HG03378 (cell line): Measurements from ENCODE around the gene OMP.
"Not testable (repeated sequence)": the region's sequence is repeated elsewhere in the genome, so short reads cannot be mapped to it uniquely, and the experiment has no call there.

Source experiments
- ATAC-seq: cut with Tn5 transposase; IDR thresholded peaks from one replicate; pipeline ENCODE4 v1.9.1; 2021; ENCODE audit warnings: mild to moderate bottlenecking, moderate library complexity; ENCODE audit not compliant: unreplicated experiment

OMP gene

GRCh38 chr11:77102246-77103210 is at the start of gene OMP:
TSS of gene OMP (plus strand) at chr11:77102840. CDS start at chr11:77102840, 0 bp downstream.
- ATAC-seq: no peak

DNA sequence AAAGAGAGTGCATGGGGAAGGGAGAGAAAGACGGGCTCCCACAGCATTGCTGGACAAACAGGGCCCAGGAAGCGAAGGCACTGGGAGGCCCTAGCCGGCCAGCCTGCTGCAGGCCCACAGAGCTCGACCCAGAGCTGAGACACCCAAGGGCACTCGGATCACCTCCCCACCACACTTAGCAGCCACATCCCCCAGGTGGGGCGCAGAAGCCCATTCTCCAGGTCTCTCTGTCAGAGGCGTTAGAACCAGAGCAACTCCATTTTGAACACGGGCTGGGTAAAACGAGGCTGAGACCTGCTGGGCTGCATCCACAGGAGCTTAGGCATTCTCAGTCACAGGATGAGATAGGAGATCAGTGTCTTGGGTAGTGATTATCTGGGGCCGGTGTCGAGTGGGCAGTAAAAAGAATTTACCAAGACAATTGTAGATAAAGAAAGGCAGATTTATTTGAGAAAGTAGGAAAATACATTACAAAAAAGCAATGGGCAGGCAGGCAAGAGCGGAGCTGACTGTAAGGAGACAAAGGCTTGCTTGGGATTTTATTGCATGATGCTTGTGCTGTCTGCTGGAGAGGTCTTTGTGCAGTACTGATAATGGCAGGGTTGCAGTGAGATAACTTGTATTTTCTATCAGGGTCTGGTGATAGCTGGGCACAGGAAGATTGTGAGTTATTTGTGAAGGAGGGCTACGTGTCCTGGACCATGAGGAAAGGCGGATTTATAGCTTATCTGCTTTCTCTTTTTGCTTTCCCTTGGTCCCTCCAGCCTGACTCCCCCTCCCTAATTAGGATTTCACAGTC is 49.2 kb upstream of the OMP start:
- no peak for ATAC-seq

DNA sequence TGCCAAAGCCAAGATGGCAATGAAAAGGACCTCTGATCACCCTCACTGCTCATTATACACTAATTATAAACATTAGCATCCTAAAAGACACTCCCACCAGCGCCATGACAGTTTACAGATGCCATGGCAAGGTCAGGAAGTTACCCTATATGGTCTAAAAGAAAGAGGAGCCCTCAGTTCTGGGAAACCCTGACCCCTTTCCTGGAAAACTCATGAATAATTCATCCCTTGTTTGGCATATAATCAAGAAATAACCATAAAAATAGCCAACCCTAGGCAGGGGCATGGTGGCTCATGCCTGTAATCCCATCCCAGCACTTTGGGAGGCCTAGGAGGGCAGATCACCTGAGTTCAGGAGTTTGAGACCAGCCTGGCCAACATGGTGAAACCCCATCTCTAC is 48.6 kb upstream of the OMP start:
- ATAC-seq: no peak

DNA sequence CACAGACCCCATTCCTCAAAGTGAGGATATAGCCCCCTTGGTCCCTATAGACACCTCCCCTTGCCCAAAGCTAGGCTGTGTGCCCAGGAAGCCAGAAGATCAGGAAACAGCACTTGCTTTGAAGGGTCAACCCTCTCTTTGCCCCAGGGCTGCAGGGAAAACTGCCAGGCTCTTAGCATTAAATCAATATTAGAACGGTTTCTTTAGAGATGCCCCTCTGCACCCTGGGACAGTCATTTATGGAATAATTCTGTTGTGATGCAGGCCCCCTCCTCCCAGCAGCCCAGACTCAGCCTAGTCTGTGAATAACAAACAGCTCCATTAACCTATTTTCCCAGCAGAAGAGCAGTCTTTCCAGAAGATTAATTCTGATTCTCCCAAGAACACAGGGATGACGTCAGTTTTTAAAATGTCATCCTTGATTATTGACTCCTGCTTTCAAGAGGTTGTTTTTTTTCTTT is 47.5 kb upstream of the OMP start:
- ATAC-seq: no peak

- ATAC-seq: no peak
These were observed 46.7 kb upstream of the OMP start for GRCh38 chr11:77055913-77056312.

- ATAC-seq: no peak
These were observed 45.7 kb upstream of the OMP start for GRCh38 chr11:77056814-77057402.

DNA sequence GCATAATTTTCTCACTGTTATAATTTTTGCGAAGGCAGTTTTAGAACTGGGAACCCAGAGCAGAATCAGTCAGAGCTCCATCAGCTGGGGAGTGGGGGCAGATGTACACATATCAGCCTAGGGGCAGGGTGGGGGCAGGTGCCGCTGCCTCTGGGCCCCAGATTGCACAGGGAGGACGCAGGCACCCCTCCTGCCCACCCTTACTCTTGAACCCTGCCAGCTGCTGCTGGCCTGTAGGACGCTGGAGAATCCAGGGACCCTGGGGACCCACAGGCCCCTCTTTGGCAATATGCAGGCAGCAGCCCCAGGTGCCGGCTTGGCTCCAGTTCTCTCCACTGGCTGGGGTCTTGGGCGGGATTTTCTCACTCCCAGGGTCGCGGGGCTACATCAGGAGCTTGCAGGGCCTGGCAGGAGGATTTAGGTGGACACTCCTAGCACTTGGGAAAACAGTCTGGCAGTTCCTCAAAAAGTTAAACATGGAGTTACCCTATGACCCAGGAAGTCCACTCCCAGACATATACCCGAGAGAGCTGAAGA is 44.6 kb upstream of the OMP start:
- no peak for ATAC-seq

GRCh38 chr11:77058900-77059299 is 43.7 kb upstream of the OMP start:
- no peak for ATAC-seq

DNA sequence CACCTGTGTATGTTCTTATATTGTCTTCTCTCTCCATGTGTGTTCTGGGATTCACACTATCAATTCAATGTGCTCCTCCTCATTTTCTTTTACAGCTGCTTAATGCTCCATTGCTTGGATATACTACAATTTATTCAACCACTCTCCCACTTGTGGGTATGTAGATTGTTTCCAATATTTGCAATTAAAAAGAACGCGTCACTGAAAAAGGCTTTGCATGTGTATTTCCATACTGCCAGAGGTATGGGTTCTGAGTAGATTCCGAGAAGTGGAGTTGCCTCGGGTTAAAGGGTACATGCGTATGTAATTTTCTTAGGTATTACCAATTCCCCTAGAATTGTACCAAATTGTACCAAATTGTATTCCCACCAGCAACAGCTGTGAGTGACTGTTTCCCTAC is 42.8 kb upstream of the OMP start:
- ATAC-seq: no peak

DNA sequence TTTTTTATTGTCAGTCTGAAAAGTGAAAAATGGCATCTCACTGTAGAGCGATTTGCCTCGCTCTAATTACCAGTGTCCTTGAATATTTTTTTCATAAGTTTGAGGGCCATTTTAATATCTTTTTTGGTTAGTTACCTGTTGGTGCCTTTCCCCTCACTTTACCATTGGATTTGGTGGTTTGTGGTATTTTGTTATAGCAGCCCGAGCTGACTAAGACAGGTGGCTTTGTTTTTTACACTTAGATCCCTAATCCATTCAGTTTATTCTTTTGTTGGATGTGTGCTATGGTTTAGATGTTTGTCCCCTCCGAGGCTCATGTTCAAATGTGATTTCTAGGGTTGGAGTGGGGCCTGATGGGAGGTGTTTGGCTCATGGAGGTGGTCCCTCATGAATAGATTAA is 42.4 kb upstream of the OMP start:
- no peak for ATAC-seq

DNA sequence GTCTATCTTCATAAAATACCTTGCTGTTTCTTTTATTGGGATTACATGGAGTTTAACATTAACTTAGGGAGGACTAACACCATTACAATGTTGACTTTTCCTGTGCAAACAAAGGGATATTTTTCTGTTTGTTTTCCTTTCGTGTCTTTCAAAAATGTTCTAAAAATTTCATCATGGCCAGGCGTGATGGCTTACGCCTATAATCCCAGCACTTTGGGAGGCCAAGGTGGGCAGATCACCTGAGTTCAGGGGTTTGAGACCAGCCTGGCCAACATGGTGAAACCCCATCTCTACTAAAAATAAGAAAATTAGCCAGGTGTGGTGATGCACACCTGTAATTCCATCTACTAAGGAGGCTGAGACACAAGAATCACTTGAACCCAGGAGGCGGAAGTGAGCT is 41.4 kb upstream of the OMP start:
- ATAC-seq: not testable (repeated sequence)

DNA sequence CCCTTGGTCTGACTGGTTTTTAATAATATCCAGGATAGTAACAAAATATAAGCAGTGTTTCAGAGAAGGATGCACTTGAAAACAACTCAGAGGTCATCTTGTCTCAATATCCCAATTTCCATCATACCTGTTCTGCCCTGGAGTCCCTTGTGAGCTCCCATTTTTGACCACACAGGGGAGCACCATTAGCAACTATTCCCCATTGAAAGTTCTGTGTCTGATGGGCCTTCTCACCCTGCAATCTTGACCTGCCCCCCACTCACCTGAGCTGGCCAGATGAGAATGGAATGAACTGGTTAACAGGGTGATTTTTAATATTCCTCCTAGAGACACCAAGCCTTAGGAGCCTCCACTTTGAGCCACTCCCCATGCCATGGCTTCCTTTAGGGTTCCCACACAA is 39.7 kb upstream of the OMP start:
- no peak for ATAC-seq

DNA sequence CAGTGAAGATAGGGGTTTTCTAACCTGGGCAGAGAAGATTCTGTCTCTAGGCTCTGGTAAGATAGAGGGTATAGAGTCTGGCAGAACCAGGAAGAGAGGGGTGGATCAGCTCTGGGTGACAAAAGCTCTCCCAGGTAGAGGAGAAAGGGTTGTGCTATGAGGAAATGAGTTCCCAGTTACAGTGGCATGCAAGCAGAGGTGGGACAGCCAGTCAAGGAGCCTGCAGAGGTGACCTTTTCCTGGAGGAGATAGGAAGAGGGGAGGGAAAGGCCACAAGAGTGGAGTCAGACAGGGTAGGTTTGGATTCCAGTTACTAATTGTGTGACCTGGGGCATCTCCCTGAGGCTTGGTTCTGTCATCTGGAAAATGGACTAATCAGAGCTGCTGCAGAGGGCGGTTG is 39.2 kb upstream of the OMP start:
- ATAC-seq: no peak

DNA sequence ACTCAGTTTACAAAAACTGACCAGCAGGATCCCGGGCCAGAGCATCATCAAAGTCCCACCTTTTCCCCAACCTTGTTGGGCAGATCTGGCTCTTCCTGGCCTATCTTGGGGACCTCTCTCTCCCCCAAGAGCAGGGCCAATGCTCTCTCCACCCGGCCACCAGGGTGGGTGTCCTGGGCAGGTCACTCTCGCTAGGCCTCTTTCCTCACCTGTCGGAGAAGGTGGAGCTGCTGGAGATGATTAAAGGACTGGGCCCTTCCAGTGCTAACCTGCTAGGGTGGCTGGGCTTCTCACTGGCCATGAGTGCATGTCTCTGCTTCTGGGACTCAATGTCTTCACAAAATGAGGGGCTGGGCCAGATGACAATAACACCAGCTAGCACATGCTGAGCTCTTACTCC is 38.8 kb upstream of the OMP start:
- no peak for ATAC-seq

DNA sequence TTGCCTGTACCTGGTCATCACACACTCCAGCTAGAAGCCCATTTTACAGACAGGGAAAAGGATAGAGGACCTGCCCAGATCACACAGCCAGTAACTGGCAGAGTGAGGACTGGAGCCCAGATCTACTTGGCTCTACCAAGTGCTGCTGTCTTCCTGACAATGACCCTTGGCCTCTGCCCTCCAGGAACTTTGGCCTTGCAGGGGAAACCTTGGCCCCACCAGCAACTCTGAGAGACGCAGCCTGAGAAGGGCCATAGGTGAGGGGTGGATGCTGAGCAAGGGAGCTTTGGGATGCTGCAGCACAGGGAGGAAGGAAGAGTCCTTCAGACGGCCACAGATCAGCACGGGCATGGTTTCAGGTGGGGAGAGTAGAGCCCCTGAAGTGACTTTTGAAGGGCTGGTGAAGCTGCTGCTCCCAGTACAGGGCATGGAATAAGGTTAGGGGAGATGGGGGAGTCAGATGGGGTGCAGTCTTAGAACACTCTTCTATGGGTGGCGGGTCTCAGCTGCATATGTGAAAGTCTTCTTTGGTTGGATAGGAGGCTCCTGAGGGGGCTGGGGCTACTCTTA is 37.9 kb upstream of the OMP start:
- no peak for ATAC-seq

- ATAC-seq: no peak
These were observed 36.8 kb upstream of the OMP start for GRCh38 chr11:77065878-77066228.

DNA sequence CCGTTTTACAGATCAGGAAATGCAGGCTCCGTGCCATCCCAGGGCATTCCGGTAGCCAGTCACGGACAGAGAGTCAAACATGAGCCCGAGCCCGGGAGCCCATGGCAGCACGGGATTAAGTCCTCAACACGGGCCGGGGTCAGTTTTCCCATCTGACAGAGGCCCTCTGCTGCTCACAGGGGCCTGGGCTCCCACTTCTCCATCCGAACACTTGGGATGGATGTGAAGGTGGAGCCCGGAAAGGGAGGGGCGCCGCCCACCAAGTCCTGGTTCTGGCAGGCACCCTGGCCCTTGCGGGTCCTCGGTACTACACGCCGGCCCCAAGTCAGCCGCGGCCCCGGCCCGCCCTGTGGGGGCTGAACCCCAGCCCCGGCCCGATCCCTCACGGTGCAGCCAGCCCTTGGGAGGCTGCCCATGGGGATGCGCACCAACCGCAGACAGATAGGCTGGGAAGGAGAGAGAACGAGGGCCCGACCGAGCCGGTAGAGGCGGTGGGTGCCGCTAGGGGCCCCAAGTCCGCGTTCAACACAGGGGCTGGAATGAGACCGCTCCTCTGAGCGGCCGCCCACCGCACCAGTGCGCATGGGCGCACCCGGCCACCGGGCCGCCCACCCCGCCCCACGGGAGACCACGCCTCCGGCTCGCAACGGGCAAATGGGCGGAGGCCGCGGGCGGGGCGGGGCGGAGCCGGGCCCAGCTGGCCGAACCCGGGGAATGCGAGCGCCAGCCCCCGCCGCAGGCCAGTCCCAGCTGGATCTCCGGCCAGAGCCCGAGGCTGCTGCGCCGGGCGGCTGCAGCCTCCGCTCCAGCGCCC is 36.2 kb upstream of the OMP start, which contains the start of gene CAPN5:
Gene CAPN5, plus strand, starts transcription at position 743 of the 814 bp plus-strand sequence. CDS start 17,916 bp downstream, outside the sequence.
- peak; percentile 53 for ATAC-seq

- ATAC-seq: no peak
These were observed 34.7 kb upstream of the OMP start for GRCh38 chr11:77067861-77068443.

GRCh38 chr11:77068457-77069335 is 33.9 kb upstream of the OMP start:
- ATAC-seq: no peak
